ENCODE results near the gene MSMB. TPM values are rescaled to one million over a fixed set of nuclear protein-coding genes. Genes with fewer than 3 reads are reported as not detected.
"Not testable (repeated sequence)": the region's sequence is repeated elsewhere in the genome, so short reads cannot be mapped to it uniquely, and the experiment has no call there.

MSMB gene
- total RNA-seq, 1 experiment from 2014 or later, result not detected

DNA sequence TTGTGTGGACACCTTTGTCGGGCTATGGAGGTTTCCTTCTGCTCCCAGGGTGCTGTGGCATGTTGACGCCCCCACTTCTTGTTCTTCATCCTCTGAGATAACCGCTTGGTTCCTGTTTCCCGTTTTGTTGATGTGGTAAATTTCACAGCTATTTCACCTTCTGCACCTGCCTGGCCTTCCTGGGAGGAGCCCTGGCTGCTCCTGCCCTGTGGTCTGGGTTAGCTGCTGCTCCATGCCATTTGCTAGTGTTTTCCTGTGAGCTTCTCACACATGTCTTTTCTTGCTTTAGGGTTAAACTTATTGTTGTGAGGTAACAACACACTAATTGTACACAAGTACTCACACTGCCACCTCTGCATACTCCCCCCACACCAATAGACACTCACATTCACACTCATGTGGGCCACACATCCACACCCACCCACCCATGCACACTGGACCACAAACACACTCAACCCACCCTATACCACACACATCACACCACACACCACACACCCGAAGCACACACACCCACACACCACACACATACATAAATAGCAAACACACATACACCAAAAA is 46.5 kb upstream of the MSMB start:
- ChIA-PET CTCF (no interaction called here), POLR2A (no interaction called here)
- intact Hi-C loops (cut with micrococcal nuclease), result no loop called here
- no peak for DNase-seq (ENCODE audit: unreplicated experiment)
- H3K27ac Mint-ChIP-seq (ENCODE audit: low read depth, unreplicated experiment), result no peak overlapping the region
- no peaks in the 10 kb centered on the region for H3K9me3 Mint-ChIP-seq (ENCODE audit: unreplicated experiment)
- no peaks in the 10 kb centered on the region for H3K27me3 Mint-ChIP-seq (ENCODE audit: insufficient read depth, unreplicated experiment)
- no TSS peak for BruUV-seq (replicated peaks)
- no peaks in the 10 kb centered on the region for H3K36me3 Mint-ChIP-seq (ENCODE audit: insufficient read depth, unreplicated experiment)
- H3K4me1 Mint-ChIP-seq (ENCODE audit: insufficient read depth, unreplicated experiment), result no peaks in the 10 kb centered on the region
- TF ChIP-seq CTCF (IDR thresholded peaks at IDR 0.05; ENCODE audit: unreplicated experiment), result no peak
- no peak overlapping the region for H3K4me3 Mint-ChIP-seq (ENCODE audit: unreplicated experiment)

DNA sequence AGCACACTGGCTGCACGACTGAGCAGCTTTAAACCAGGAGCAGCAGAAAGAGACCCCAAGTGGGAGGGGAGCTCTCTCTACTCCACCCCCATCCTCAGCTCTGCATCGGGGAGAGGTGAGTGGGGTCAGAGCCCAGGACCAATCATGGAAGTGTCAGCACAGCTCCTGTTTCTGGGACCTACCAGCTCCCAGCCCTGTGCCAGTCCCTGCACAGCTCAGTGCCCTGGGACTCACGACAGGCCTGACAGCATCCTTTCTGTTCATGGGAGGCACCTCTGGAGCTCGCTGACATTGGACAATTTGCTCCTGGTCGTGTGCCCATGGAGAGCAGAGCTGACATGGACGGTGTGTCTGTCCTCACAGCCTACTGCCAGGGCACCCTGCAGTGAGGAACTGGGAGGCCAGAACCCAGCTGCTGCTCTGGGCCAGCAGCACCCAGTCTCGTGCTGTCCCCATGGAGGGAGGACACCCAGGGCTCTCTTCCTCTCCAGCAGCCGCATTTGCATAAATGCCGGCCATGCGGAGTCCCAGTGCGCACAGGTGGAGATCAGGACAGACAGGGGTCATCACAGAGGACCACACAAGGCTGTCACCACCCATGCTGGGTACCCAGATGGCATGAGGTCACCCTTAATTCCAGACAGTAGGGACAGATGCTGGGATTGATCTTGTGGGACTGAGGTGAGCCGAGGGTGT is 45.9 kb upstream of the MSMB start:
- POLR2A ChIA-PET, result interaction anchor here (0.6 kb wide), 1 partner anchor 12 kb away, joined by 3 read pairs; no protein-coding TSS in a partner anchor
- H3K27ac Mint-ChIP-seq (ENCODE audit: low read depth, unreplicated experiment), result no peak overlapping the region
- no peaks in the 10 kb centered on the region for H3K4me1 Mint-ChIP-seq (ENCODE audit: insufficient read depth, unreplicated experiment)
- no peaks in the 10 kb centered on the region for H3K27me3 Mint-ChIP-seq (ENCODE audit: insufficient read depth, unreplicated experiment)
- DNase-seq (ENCODE audit: unreplicated experiment), result no peak
- TF ChIP-seq CTCF (IDR thresholded peaks at IDR 0.05; ENCODE audit: unreplicated experiment), result no peak
- H3K9me3 Mint-ChIP-seq (ENCODE audit: unreplicated experiment), result no peaks in the 10 kb centered on the region
- BruUV-seq (replicated peaks), result no TSS peak
- no peaks in the 10 kb centered on the region for H3K36me3 Mint-ChIP-seq (ENCODE audit: insufficient read depth, unreplicated experiment)
- intact Hi-C loops (cut with micrococcal nuclease), result no loop called here
- no peak overlapping the region for H3K4me3 Mint-ChIP-seq (ENCODE audit: unreplicated experiment)
- CTCF ChIA-PET, result no interaction called here

DNA sequence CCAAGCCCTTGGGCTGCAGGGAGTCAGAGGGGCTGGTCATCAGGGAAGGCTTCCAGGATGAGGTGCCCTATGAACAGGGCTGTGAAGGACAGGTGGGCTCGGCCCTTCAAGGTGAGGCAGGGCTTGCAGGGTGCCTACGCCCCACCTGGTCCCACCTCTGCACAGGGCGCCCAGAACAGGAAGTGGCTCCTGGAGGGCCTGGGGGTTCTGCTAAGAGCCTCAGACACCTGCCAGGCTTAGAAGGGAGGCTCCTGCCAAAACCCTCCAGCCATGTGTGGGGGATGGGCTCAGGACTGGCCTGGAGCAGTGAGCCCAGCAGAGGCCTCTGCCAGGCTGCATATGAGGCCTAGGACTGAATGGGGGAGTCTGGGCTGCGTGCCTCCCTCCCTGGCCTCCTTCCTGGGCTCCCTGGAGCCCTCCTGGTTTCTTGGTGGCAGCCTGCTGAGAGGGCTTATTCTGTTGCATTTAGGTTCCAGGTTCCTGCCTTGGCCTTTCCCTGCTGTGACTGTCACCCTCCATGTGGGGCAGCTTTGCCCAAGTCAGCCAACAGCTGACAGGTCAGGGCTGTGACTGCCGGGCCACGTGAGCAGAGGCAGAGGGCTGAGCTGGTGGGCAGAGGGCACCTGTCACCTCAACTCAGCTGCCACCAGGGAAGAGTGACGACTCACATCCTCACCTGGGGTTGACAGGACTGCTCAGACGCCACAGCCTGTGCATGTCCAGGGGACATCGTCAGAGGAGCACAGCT is 45.2 kb upstream of the MSMB start:
- ChIA-PET CTCF (no interaction called here), POLR2A (interaction anchor here (0.6 kb wide), 1 partner anchor 13 kb away, joined by 3 read pairs; no protein-coding TSS in a partner anchor)
- intact Hi-C loops (cut with micrococcal nuclease), result no loop called here
- no TSS peak for BruUV-seq (replicated peaks)
- Mint-ChIP-seq H3K36me3 (ENCODE audit: insufficient read depth, unreplicated experiment) (no peaks in the 10 kb centered on the region), H3K9me3 (ENCODE audit: unreplicated experiment) (no peaks in the 10 kb centered on the region), H3K4me1 (ENCODE audit: insufficient read depth, unreplicated experiment) (no peaks in the 10 kb centered on the region), H3K27ac (ENCODE audit: low read depth, unreplicated experiment) (no peak overlapping the region), H3K27me3 (ENCODE audit: insufficient read depth, unreplicated experiment) (no peaks in the 10 kb centered on the region), H3K4me3 (ENCODE audit: unreplicated experiment) (no peak overlapping the region)
- DNase-seq (ENCODE audit: unreplicated experiment), result no peak
- TF ChIP-seq CTCF (IDR thresholded peaks at IDR 0.05; ENCODE audit: unreplicated experiment), result no peak

DNA sequence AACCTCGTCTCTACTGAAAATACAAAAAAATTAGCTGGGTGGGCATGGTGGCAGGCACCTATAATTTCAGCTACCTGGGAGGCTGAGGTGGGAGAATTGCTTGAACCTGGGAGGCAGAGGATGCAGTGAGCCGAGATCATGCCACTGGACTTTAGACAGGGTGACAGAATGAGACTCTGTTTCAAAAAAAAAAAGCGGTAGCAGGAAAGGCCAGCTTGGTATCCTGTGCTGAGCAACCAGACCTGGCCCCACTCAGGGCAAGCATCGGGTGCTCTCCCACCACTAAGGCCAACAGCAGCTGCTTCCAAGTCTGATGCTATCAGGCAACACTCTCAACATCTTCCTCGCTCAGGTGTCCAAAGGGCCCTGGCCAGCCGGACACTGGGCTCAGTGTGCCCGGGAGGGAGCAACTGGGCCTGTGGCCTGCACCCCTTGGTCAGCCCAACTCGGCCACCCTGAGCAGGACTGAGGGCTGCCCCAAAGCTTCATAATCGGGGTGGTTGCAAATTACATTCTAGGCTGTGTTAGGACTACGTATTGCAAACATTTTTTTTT is 44.3 kb upstream of the MSMB start:
- DNase-seq (ENCODE audit: unreplicated experiment), result no peak
- H3K9me3 Mint-ChIP-seq (ENCODE audit: unreplicated experiment), result no peaks in the 10 kb centered on the region
- no peak overlapping the region for H3K4me3 Mint-ChIP-seq (ENCODE audit: unreplicated experiment)
- H3K36me3 Mint-ChIP-seq (ENCODE audit: insufficient read depth, unreplicated experiment), result no peaks in the 10 kb centered on the region
- no peaks in the 10 kb centered on the region for H3K4me1 Mint-ChIP-seq (ENCODE audit: insufficient read depth, unreplicated experiment)
- intact Hi-C loops (cut with micrococcal nuclease), result no loop called here
- ChIA-PET CTCF (interaction anchor here (0.6 kb wide), 1 partner anchor 166 kb away, joined by 4 read pairs; no protein-coding TSS in a partner anchor), POLR2A (no interaction called here)
- H3K27me3 Mint-ChIP-seq (ENCODE audit: insufficient read depth, unreplicated experiment), result no peaks in the 10 kb centered on the region
- TF ChIP-seq CTCF (IDR thresholded peaks at IDR 0.05; ENCODE audit: unreplicated experiment), result no peak
- no TSS peak for BruUV-seq (replicated peaks)
- no peak overlapping the region for H3K27ac Mint-ChIP-seq (ENCODE audit: low read depth, unreplicated experiment)

GRCh38 chr10:46087381-46087780 is 41.3 kb upstream of the MSMB start:
- DNase-seq (ENCODE audit: unreplicated experiment); H3K36me3 Mint-ChIP-seq (ENCODE audit: insufficient read depth, unreplicated experiment); intact Hi-C loops (cut with micrococcal nuclease); H3K27ac Mint-ChIP-seq (ENCODE audit: low read depth, unreplicated experiment); BruUV-seq (replicated peaks); H3K9me3 Mint-ChIP-seq (ENCODE audit: unreplicated experiment); POLR2A ChIA-PET; H3K27me3 Mint-ChIP-seq (ENCODE audit: insufficient read depth, unreplicated experiment); H3K4me1 Mint-ChIP-seq (ENCODE audit: insufficient read depth, unreplicated experiment); CTCF ChIA-PET; H3K4me3 Mint-ChIP-seq (ENCODE audit: unreplicated experiment): not testable (repeated sequence)
